OCI-LY7 (cell line): ENCODE data around the gene GET4.

Source experiments
- CTCF ChIP-seq: fragments of 200-600 bp; sonication (generic); conservative IDR thresholded peaks from 2 replicates; pipeline ENCODE4 v1.5.1; 2014; ENCODE audit warnings: mild to moderate bottlenecking, antibody characterized with exemption, low read length, moderate library complexity, mixed read lengths
- EZH2phosphoT487 ChIP-seq: fragments of 200-600 bp; sonication (generic); IDR thresholded peaks from 2 replicates; pipeline ENCODE4 v1.6.1; 2018; ENCODE audit warnings: low read depth, borderline replicate concordance, mild to moderate bottlenecking, mixed run types, antibody characterized with exemption, low read length, moderate library complexity, mixed read lengths

- no peak for TF ChIP-seq CTCF
- TF ChIP-seq EZH2phosphoT487: no peak
Measured at GRCh38 chr7:944744-945143, 68.4 kb downstream of the GET4 start.
